Ishikawa (cell line): ENCODE measurements around the gene SNAP23.

Experiments
- CEBPB ChIP-seq: IDR thresholded peaks from 2 replicates; pipeline ENCODE4 v1.6.1; 2012
- CREB1 ChIP-seq: IDR thresholded peaks from 2 replicates; pipeline ENCODE4 v1.6.1; 2012; ENCODE audit warnings: low read depth
- EGR1 ChIP-seq: IDR thresholded peaks from 2 replicates; pipeline ENCODE4 v1.6.1; 2012
- EP300 ChIP-seq: IDR thresholded peaks from 2 replicates; pipeline ENCODE4 v1.6.1; 2012; ENCODE audit warnings: borderline replicate concordance
- FOXM1 ChIP-seq: IDR thresholded peaks from 2 replicates; pipeline ENCODE4 v1.6.1; 2012; ENCODE audit warnings: low read depth, borderline replicate concordance
- MAX ChIP-seq: IDR thresholded peaks from 2 replicates; pipeline ENCODE4 v1.6.1; 2012
- NFIC ChIP-seq: IDR thresholded peaks from 2 replicates; pipeline ENCODE4 v1.6.1; 2012
- RAD21 ChIP-seq: IDR thresholded peaks from 2 replicates; pipeline ENCODE4 v1.6.1; 2012; ENCODE audit warnings: low read depth
- REST ChIP-seq: IDR thresholded peaks from 2 replicates; pipeline ENCODE4 v1.6.1; 2012; ENCODE audit warnings: low read depth, mild to moderate bottlenecking
- TAF1 ChIP-seq: IDR thresholded peaks from 2 replicates; pipeline ENCODE4 v1.6.1; 2012; ENCODE audit warnings: low read depth, mild to moderate bottlenecking
- TCF12 ChIP-seq: IDR thresholded peaks from 2 replicates; pipeline ENCODE4 v1.6.1; 2012; ENCODE audit warnings: low read depth
- TEAD4 ChIP-seq: IDR thresholded peaks from 2 replicates; pipeline ENCODE4 v1.6.1; 2012
- USF1 ChIP-seq: IDR thresholded peaks from 2 replicates; pipeline ENCODE4 v1.6.1; 2012
- YY1 ChIP-seq: IDR thresholded peaks from 2 replicates; pipeline ENCODE4 v1.6.1; 2012; ENCODE audit warnings: low read depth
- ZBTB7A ChIP-seq: IDR thresholded peaks from 2 replicates; pipeline ENCODE4 v1.6.1; 2012; ENCODE audit warnings: low read depth

SNAP23 gene

GRCh38 chr15:42493679-42494078 lies 1.8 kb upstream of the SNAP23 start:
- TF ChIP-seq TAF1 (no peak), REST (no peak), CREB1 (no peak), NFIC (no peak), ZBTB7A (no peak), MAX (no peak), TEAD4 (no peak), CEBPB (no peak), YY1 (no peak), USF1 (no peak)

GRCh38 chr15:42494998-42495360 lies 455 bp upstream of the SNAP23 start:
- TF ChIP-seq MAX (no peak), TEAD4 (no peak), TCF12 (no peak), YY1 (no peak), USF1 (no peak), CEBPB (no peak), EGR1 (no peak), TAF1 (no peak), REST (no peak), FOXM1 (no peak), CREB1 (no peak), RAD21 (no peak), EP300 (no peak), NFIC (no peak), ZBTB7A (no peak)

- no peak for TF ChIP-seq NFIC
These were observed 3.0 kb downstream of the SNAP23 start for GRCh38 chr15:42498212-42499068.

GRCh38 chr15:42499858-42500609 lies 4.6 kb downstream of the SNAP23 start:
- TF ChIP-seq NFIC (no peak), TCF12 (no peak), CREB1 (no peak), ZBTB7A (no peak), RAD21 (no peak), USF1 (no peak), EGR1 (no peak), EP300 (no peak), FOXM1 (no peak), MAX (no peak)

- TF ChIP-seq MAX (no peak), CREB1 (no peak), TEAD4 (no peak), REST (no peak), ZBTB7A (no peak)
These were observed 7.0 kb downstream of the SNAP23 start for GRCh38 chr15:42502477-42502876.
